ENCODE data around the gene S100A10. TPM values are rescaled to one million over a fixed set of nuclear protein-coding genes. Genes with fewer than 3 reads are reported as not detected.

S100A10 gene
- total RNA-seq, 1 donor from 2014 or later: 2.8 TPM

- no peak for DNase-seq
Measured at GRCh38 chr1:152009691-152010090, 16.0 kb upstream of the S100A10 start.

- no peak for DNase-seq
Measured at GRCh38 chr1:152007047-152007446, 13.4 kb upstream of the S100A10 start.

GRCh38 chr1:152005360-152005912 lies 11.8 kb upstream of the S100A10 start:
- no peak for DNase-seq

- DNase-seq: no peak
Measured at GRCh38 chr1:152003846-152004442, 10.3 kb upstream of the S100A10 start.

GRCh38 chr1:152002960-152003359 lies 9.3 kb upstream of the S100A10 start:
- DNase-seq: no peak

- peak; percentile 38 for DNase-seq
Measured at GRCh38 chr1:152001631-152002584, 8.2 kb upstream of the S100A10 start.

GRCh38 chr1:152000964-152001630 lies 7.4 kb upstream of the S100A10 start:
- no peak for DNase-seq

GRCh38 chr1:151998611-151999362 lies 5.1 kb upstream of the S100A10 start:
- no peak for DNase-seq

- DNase-seq: no peak
Measured at GRCh38 chr1:151997284-151997570, 3.6 kb upstream of the S100A10 start.

GRCh38 chr1:151995774-151996173 lies 2.1 kb upstream of the S100A10 start:
- no peak for DNase-seq

- DNase-seq: no peak
Measured at GRCh38 chr1:151994956-151995355, 1.3 kb upstream of the S100A10 start.

GRCh38 chr1:151993084-151993733 lies 450 bp downstream of the S100A10 start:
- no peak for DNase-seq

GRCh38 chr1:151992303-151993083 lies 1.2 kb downstream of the S100A10 start:
- DNase-seq: no peak

- no peak for DNase-seq
Measured at GRCh38 chr1:151991663-151992302, 1.9 kb downstream of the S100A10 start.

- no peak for DNase-seq
Measured at GRCh38 chr1:151990856-151991198, 2.8 kb downstream of the S100A10 start.

GRCh38 chr1:151990058-151990855 lies 3.4 kb downstream of the S100A10 start:
- no peak for DNase-seq

- DNase-seq: no peak
Measured at GRCh38 chr1:151989211-151989862, 4.3 kb downstream of the S100A10 start.

- no peak for DNase-seq
Measured at GRCh38 chr1:151988405-151988923, 5.2 kb downstream of the S100A10 start.

All from occipital lobe (tissue), 2 donors.